ENCODE data around the gene AADACL3. TPM values are rescaled to one million over a fixed set of nuclear protein-coding genes. Genes with fewer than 3 reads are reported as not detected.

Gene AADACL3
- total and polyA plus RNA-seq, 9 of the 15 experiments (the other 6 are each of a cell fraction or from before 2014, with no cell fraction given), result not detected

DNA sequence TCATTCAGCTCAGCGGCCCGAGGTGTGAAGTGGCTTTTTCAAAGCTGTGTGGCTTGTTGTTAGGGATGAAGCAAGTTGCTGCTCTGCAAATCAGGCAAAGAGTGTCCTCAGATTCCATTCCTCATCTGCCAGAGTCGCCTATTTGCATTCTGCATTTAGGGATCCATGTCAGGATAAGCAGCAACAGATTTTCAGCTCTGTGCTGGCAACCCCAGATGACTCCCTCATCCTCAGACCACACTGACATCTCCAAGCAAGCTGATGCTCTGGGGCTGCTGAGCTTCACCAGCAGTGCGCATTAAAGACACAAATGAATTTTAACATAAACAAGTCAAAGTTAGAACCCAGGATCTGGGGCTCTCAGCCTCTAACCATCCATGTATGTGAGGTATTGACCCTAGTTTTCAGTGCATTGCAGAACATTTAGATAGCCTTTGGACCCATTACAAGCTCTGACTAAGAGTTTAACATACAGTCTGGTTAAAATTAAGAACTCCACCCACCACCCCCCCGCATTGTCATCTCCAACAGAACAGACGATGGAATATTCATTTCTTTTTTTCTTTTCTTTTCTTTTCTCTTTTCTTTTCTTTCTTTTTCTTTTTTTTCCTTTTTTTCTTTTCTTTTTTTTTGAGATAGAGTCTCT, 41.0 kb downstream of the AADACL3 start:
- intact Hi-C loops (cut with micrococcal nuclease), result no loop called here
- DNase-seq (ENCODE audit: extremely low read depth in 1 of 4, low spot score in 3 of 4) (no peak), ATAC-seq (no peak), FAIRE-seq (no peak)
- no peak overlapping the region for H3K4me2 ChIP-seq (ENCODE audit: insufficient read depth, low read length)
- ChIA-PET CTCF (ENCODE audit: low intra/inter-chr PET ratio) (no interaction called here), POLR2A (interaction anchor here (0.7 to 1.4 kb wide), 5 partner anchors 10 to 722 kb away, joined by 3 to 7 read pairs (median 3); partner anchors contain the start of gene CFAP107)
- no peak for TF ChIP-seq CHD4 (IDR thresholded peaks at IDR 0.05; ENCODE audit: insufficient read depth, insufficient replicate concordance, low read depth, low read length, poor library complexity, severe bottlenecking)
- TF ChIP-seq, protein P1, sequence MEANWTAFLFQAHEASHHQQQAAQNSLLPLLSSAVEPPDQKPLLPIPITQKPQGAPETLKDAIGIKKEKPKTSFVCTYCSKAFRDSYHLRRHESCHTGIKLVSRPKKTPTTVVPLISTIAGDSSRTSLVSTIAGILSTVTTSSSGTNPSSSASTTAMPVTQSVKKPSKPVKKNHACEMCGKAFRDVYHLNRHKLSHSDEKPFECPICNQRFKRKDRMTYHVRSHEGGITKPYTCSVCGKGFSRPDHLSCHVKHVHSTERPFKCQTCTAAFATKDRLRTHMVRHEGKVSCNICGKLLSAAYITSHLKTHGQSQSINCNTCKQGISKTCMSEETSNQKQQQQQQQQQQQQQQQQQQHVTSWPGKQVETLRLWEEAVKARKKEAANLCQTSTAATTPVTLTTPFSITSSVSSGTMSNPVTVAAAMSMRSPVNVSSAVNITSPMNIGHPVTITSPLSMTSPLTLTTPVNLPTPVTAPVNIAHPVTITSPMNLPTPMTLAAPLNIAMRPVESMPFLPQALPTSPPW (CRISPR knock-in tag; IDR thresholded peaks at IDR 0.05), result peak; percentile 38
- BruUV-seq (replicated peaks), result no TSS peak
- no peak overlapping the region for H3K9ac ChIP-seq (ENCODE audit: insufficient read depth in 1 of 2, low read depth in 2 of 2, low read length in 2 of 2)
- H3K79me2 ChIP-seq (ENCODE audit: control insufficient read depth, insufficient read depth, low read length), result no peaks in the 10 kb centered on the region
- no peaks in the 10 kb centered on the region for H4K20me1 ChIP-seq (replicated peaks; ENCODE audit: control insufficient read depth, insufficient read depth, low read length)
- in situ Hi-C loops (cut with MboI), result no loop called here
- no peak overlapping the region for H2AFZ ChIP-seq (ENCODE audit: low read depth, low read length)
- no peaks in the 10 kb centered on the region for H3K36me3 ChIP-seq (ENCODE audit: control insufficient read depth, insufficient read depth, low read length)
- peaks cover 13 to 41% of the 10 kb centered on the region in 2 experiments; a peak in 4 of 5 replicates for H3K27me3 ChIP-seq (ENCODE audit: control insufficient read depth in 2 of 2, insufficient read depth in 2 of 2, low read length in 2 of 2)
- H3K4me3 ChIP-seq, result no peak overlapping the region
- no peak overlapping the region for H3K27ac ChIP-seq (ENCODE audit: extremely low read depth, low read depth, low read length)
- H3K4me1 ChIP-seq (replicated peaks in 1 of 2; ENCODE audit: control insufficient read depth in 2 of 2, insufficient read depth in 2 of 2, low read length in 2 of 2), result no peaks in the 10 kb centered on the region; a peak in 1 of 5 replicates
- WGBS (ENCODE audit: insufficient coverage, low coverage, missing lambda C conversion rate), result under 1% methylated on average over 6 of the region's 6 CpGs
- no peaks in the 10 kb centered on the region for H3K9me3 ChIP-seq (replicated peaks; ENCODE audit: control insufficient read depth, insufficient read depth, low read depth, low read length)
- no peaks in the 10 kb centered on the region for H3K9me1 ChIP-seq (ENCODE audit: control insufficient read depth, insufficient read depth, low read length)

DNA sequence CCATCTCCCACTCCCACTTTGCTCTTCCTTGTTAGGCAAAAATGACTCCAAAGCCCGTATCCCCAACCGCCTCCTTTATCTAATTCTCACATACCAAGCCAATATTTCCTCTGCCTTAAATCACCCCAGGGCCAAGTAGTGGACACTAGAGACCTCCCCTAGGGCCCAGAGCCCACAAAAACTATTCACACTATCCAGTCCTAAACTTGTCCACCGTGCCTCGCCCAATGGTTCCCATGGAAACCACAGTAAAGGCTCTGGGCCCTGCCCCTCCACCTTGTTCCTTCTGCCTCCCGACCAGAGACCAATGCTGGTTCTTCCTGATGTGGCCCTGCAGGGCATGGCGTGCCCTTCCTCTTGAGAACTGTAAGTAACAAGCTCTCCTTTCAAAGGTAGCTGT, 41.9 kb downstream of the AADACL3 start:
- Histone ChIP-seq H3K36me3 (ENCODE audit: control insufficient read depth, insufficient read depth, low read length) (no peaks in the 10 kb centered on the region), H3K4me1 (replicated peaks in 1 of 2; ENCODE audit: control insufficient read depth in 2 of 2, insufficient read depth in 2 of 2, low read length in 2 of 2) (no peaks in the 10 kb centered on the region; a peak in 1 of 5 replicates), H3K27ac (ENCODE audit: extremely low read depth, low read depth, low read length) (no peak overlapping the region), H3K4me3 (no peak overlapping the region), H3K27me3 (ENCODE audit: control insufficient read depth in 2 of 2, insufficient read depth in 2 of 2, low read length in 2 of 2) (peaks cover 13 to 42% of the 10 kb centered on the region in 2 experiments; a peak in 4 of 5 replicates), H3K9me1 (ENCODE audit: control insufficient read depth, insufficient read depth, low read length) (no peaks in the 10 kb centered on the region), H3K79me2 (ENCODE audit: control insufficient read depth, insufficient read depth, low read length) (no peaks in the 10 kb centered on the region), H3K9ac (ENCODE audit: insufficient read depth in 1 of 2, low read depth in 2 of 2, low read length in 2 of 2) (no peak overlapping the region), H4K20me1 (replicated peaks; ENCODE audit: control insufficient read depth, insufficient read depth, low read length) (no peaks in the 10 kb centered on the region), H2AFZ (ENCODE audit: low read depth, low read length) (no peak overlapping the region), H3K9me3 (replicated peaks; ENCODE audit: control insufficient read depth, insufficient read depth, low read depth, low read length) (no peaks in the 10 kb centered on the region), H3K4me2 (ENCODE audit: insufficient read depth, low read length) (no peak overlapping the region)
- WGBS (ENCODE audit: insufficient coverage, low coverage, missing lambda C conversion rate), result 1% methylated on average over 6 of the region's 6 CpGs
- BruUV-seq (replicated peaks), result no TSS peak
- DNase-seq (ENCODE audit: extremely low read depth in 1 of 4, low spot score in 3 of 4) (no peak), ATAC-seq (no peak), FAIRE-seq (no peak)
- intact Hi-C loops (cut with micrococcal nuclease), result no loop called here
- POLR2A ChIA-PET, result interaction anchor here (0.7 kb wide), 1 partner anchor 289 kb away, joined by 3 read pairs; no protein-coding TSS in a partner anchor
- TF ChIP-seq TSC22D4 (tag; IDR thresholded peaks at IDR 0.05), result no peak
- TF ChIP-seq RFX1 (IDR thresholded peaks at IDR 0.05), result peak; percentile 64
- CTCF ChIA-PET (ENCODE audit: low intra/inter-chr PET ratio), result no interaction called here
- in situ Hi-C loops (cut with MboI), result no loop called here
